ENCODE data around the gene FEV. TPM values are rescaled to one million over a fixed set of nuclear protein-coding genes. Genes with fewer than 3 reads are reported as not detected.

Gene FEV
- total RNA-seq, 3 donors from 2014 or later (not counting 1 experiment from before 2014, with no cell fraction given): not detected

DNA sequence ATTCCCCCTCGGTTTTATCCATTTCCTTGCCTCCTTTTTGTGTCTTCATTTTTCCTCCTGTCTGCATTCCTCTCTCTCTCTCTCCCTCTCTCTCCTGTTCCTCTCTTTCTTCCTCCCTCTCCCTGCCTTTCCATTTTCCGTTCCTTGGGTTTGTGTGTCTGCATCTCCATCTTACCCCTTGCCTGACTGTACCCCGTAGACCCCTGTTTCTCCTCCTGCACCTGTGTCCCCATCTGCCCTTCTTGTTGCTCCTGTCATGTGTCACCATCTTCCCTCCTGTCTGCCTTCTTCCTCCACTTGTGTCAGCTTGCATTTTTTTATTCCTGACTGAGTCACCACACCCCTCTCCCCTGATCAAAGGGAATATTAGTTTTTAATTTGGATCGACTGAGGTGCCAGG lies 23.8 kb downstream of the FEV start:
- H3K27me3 Mint-ChIP-seq (ENCODE audit: low read depth in 2 of 2): peaks cover 52 to 65% of the 10 kb centered on the region in 2 donors

GRCh38 chr2:218960309-218961165 lies 24.4 kb downstream of the FEV start:
- Histone ChIP-seq H3K27ac (ENCODE audit: low read length) (no peak overlapping the region), H3K36me3 (ENCODE audit: control insufficient read depth, insufficient read depth, low read length) (no peaks in the 10 kb centered on the region), H3K27me3 (ENCODE audit: control insufficient read depth, insufficient read depth, low read length) (peaks cover 47% of the 10 kb centered on the region), H3K4me3 (ENCODE audit: low read length) (no peak overlapping the region), H3K9me3 (ENCODE audit: control insufficient read depth, insufficient read depth, low read length) (peaks cover 9% of the 10 kb centered on the region), H3K4me1 (ENCODE audit: control insufficient read depth, insufficient read depth, low read length) (peaks cover 19% of the 10 kb centered on the region)
- peak overlapping the region; percentile 53 for H3K4me3 Mint-ChIP-seq
- H3K9me3 Mint-ChIP-seq: no peaks in the 10 kb centered on the region
- peaks cover 55 to 63% of the 10 kb centered on the region in 2 donors for H3K27me3 Mint-ChIP-seq (ENCODE audit: low read depth in 2 of 2)
- intact Hi-C loops (cut with micrococcal nuclease): no loop called here
- peaks cover 0 to 18% of the 10 kb centered on the region in 2 donors for H3K4me1 Mint-ChIP-seq
- WGBS (ENCODE audit: insufficient coverage): 7% methylated on average over 87 of the region's 87 CpGs
- TF ChIP-seq, protein P1, sequence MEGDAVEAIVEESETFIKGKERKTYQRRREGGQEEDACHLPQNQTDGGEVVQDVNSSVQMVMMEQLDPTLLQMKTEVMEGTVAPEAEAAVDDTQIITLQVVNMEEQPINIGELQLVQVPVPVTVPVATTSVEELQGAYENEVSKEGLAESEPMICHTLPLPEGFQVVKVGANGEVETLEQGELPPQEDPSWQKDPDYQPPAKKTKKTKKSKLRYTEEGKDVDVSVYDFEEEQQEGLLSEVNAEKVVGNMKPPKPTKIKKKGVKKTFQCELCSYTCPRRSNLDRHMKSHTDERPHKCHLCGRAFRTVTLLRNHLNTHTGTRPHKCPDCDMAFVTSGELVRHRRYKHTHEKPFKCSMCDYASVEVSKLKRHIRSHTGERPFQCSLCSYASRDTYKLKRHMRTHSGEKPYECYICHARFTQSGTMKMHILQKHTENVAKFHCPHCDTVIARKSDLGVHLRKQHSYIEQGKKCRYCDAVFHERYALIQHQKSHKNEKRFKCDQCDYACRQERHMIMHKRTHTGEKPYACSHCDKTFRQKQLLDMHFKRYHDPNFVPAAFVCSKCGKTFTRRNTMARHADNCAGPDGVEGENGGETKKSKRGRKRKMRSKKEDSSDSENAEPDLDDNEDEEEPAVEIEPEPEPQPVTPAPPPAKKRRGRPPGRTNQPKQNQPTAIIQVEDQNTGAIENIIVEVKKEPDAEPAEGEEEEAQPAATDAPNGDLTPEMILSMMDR (IDR thresholded peaks at IDR 0.05): no peak
- no peak overlapping the region for H3K27ac Mint-ChIP-seq
- ATAC-seq (no peak), DNase-seq (peak in 1 of 2 donors; percentile 22)
- no peaks in the 10 kb centered on the region for H3K36me3 Mint-ChIP-seq

More for the DNA sequence above, 23.8 kb downstream of the FEV start:
- intact Hi-C loops (cut with micrococcal nuclease): no loop called here
- DNase-seq: no peak
- peaks cover 9% of the 10 kb centered on the region for H3K9me3 ChIP-seq (ENCODE audit: control insufficient read depth, insufficient read depth, low read length)
- H3K9me3 Mint-ChIP-seq: no peaks in the 10 kb centered on the region
- H3K4me1 ChIP-seq (ENCODE audit: control insufficient read depth, insufficient read depth, low read length): peaks cover 19% of the 10 kb centered on the region
- H3K27ac Mint-ChIP-seq: no peak overlapping the region
- no peak overlapping the region for H3K27ac ChIP-seq (ENCODE audit: low read length)
- ATAC-seq: no peak
- H3K36me3 ChIP-seq (ENCODE audit: control insufficient read depth, insufficient read depth, low read length): no peaks in the 10 kb centered on the region
- no peak overlapping the region for H3K4me3 ChIP-seq (ENCODE audit: low read length)
- peaks cover 0 to 18% of the 10 kb centered on the region in 2 donors for H3K4me1 Mint-ChIP-seq
- no peaks in the 10 kb centered on the region for H3K36me3 Mint-ChIP-seq
- WGBS (ENCODE audit: insufficient coverage): 8% methylated on average over 3 of the region's 4 CpGs
- peaks cover 47% of the 10 kb centered on the region for H3K27me3 ChIP-seq (ENCODE audit: control insufficient read depth, insufficient read depth, low read length)
- TF ChIP-seq, protein P1 (IDR thresholded peaks at IDR 0.05): no peak
- H3K4me3 Mint-ChIP-seq: peak overlapping the region; percentile 51

GRCh38 chr2:218959761-218960308 lies 25.1 kb downstream of the FEV start:
- Mint-ChIP-seq H3K4me1 (peaks cover 0 to 18% of the 10 kb centered on the region in 2 donors), H3K36me3 (no peaks in the 10 kb centered on the region), H3K4me3 (no peak overlapping the region), H3K27me3 (ENCODE audit: low read depth in 2 of 2) (peaks cover 59 to 70% of the 10 kb centered on the region in 2 donors), H3K27ac (no peak overlapping the region), H3K9me3 (no peaks in the 10 kb centered on the region)
- Histone ChIP-seq H3K27ac (ENCODE audit: low read length) (no peak overlapping the region), H3K36me3 (ENCODE audit: control insufficient read depth, insufficient read depth, low read length) (no peaks in the 10 kb centered on the region), H3K4me1 (ENCODE audit: control insufficient read depth, insufficient read depth, low read length) (peaks cover 19% of the 10 kb centered on the region), H3K4me3 (ENCODE audit: low read length) (no peak overlapping the region), H3K27me3 (ENCODE audit: control insufficient read depth, insufficient read depth, low read length) (peaks cover 50% of the 10 kb centered on the region), H3K9me3 (ENCODE audit: control insufficient read depth, insufficient read depth, low read length) (peaks cover 9% of the 10 kb centered on the region)
- DNase-seq (no peak), ATAC-seq (no peak)
- TF ChIP-seq, protein P1 (IDR thresholded peaks at IDR 0.05): no peak
- 3% methylated on average over 67 of the region's 67 CpGs for WGBS (ENCODE audit: insufficient coverage)
- intact Hi-C loops (cut with micrococcal nuclease): no loop called here

All from natural killer cell (primary cell).